Measurements from ENCODE around the gene C14orf119. TPM values are rescaled to one million over a fixed set of nuclear protein-coding genes. Genes with fewer than 3 reads are reported as not detected.

C14orf119 gene
- total RNA-seq, 1 experiment from 2014 or later: 39.6 TPM

GRCh38 chr14:23091294-23092225, 3.7 kb upstream of the C14orf119 start:
- TF ChIP-seq CTCF (IDR thresholded peaks at IDR 0.05; ENCODE audit: unreplicated experiment): no peak
- intact Hi-C loops (cut with micrococcal nuclease): no loop called here
- ChIA-PET CTCF (interaction anchor here (0.6 to 8.9 kb wide), 13 partner anchors 14 to 209 kb away, joined by 3 to 105 read pairs (median 3); partner anchors contain the start of gene CDH24), POLR2A (interaction anchor here (0.6 to 1.2 kb wide), 7 partner anchors 10 to 58 kb away, joined by 3 to 5 read pairs (median 3); no protein-coding TSS in a partner anchor)
- no TSS peak for BruUV-seq (replicated peaks)
- Mint-ChIP-seq H3K4me1 (ENCODE audit: insufficient read depth, unreplicated experiment) (peaks cover 16% of the 10 kb centered on the region), H3K9me3 (ENCODE audit: unreplicated experiment) (no peaks in the 10 kb centered on the region), H3K36me3 (ENCODE audit: insufficient read depth, unreplicated experiment) (peaks cover 59% of the 10 kb centered on the region), H3K27ac (ENCODE audit: low read depth, unreplicated experiment) (no peak overlapping the region), H3K27me3 (ENCODE audit: insufficient read depth, unreplicated experiment) (no peaks in the 10 kb centered on the region), H3K4me3 (ENCODE audit: unreplicated experiment) (no peak overlapping the region)
- DNase-seq (ENCODE audit: unreplicated experiment): no peak

- POLR2A ChIA-PET: no interaction called here
- TF ChIP-seq CTCF (IDR thresholded peaks at IDR 0.05; ENCODE audit: unreplicated experiment): no peak
- intact Hi-C loops (cut with micrococcal nuclease): no loop called here
- H3K9me3 Mint-ChIP-seq (ENCODE audit: unreplicated experiment): no peaks in the 10 kb centered on the region
- BruUV-seq (replicated peaks): no TSS peak
- CTCF ChIA-PET: interaction anchor here (0.5 to 8.9 kb wide), 3 partner anchors 15 to 109 kb away, joined by 4 to 105 read pairs (median 22); no protein-coding TSS in a partner anchor
- DNase-seq (ENCODE audit: unreplicated experiment): no peak
- H3K4me3 Mint-ChIP-seq (ENCODE audit: unreplicated experiment): no peak overlapping the region
- H3K27ac Mint-ChIP-seq (ENCODE audit: low read depth, unreplicated experiment): no peak overlapping the region
- H3K36me3 Mint-ChIP-seq (ENCODE audit: insufficient read depth, unreplicated experiment): peaks cover 60% of the 10 kb centered on the region
- no peaks in the 10 kb centered on the region for H3K27me3 Mint-ChIP-seq (ENCODE audit: insufficient read depth, unreplicated experiment)
- H3K4me1 Mint-ChIP-seq (ENCODE audit: insufficient read depth, unreplicated experiment): peaks cover 21% of the 10 kb centered on the region
These were observed 2.2 kb upstream of the C14orf119 start for GRCh38 chr14:23093104-23093503.

- BruUV-seq (replicated peaks): no TSS peak
- peaks cover 21% of the 10 kb centered on the region for H3K4me1 Mint-ChIP-seq (ENCODE audit: insufficient read depth, unreplicated experiment)
- H3K36me3 Mint-ChIP-seq (ENCODE audit: insufficient read depth, unreplicated experiment): peaks cover 60% of the 10 kb centered on the region
- TF ChIP-seq CTCF (IDR thresholded peaks at IDR 0.05; ENCODE audit: unreplicated experiment): no peak
- H3K9me3 Mint-ChIP-seq (ENCODE audit: unreplicated experiment): no peaks in the 10 kb centered on the region
- H3K4me3 Mint-ChIP-seq (ENCODE audit: unreplicated experiment): no peak overlapping the region
- H3K27me3 Mint-ChIP-seq (ENCODE audit: insufficient read depth, unreplicated experiment): no peaks in the 10 kb centered on the region
- H3K27ac Mint-ChIP-seq (ENCODE audit: low read depth, unreplicated experiment): no peak overlapping the region
- DNase-seq (ENCODE audit: unreplicated experiment): no peak
- CTCF ChIA-PET: interaction anchor here (0.6 to 3.7 kb wide), 12 partner anchors 10 to 469 kb away, joined by 3 to 54 read pairs (median 6); partner anchors contain the start of gene CDH24
- POLR2A ChIA-PET: interaction anchor here (0.6 to 3.8 kb wide), 9 partner anchors 10 to 449 kb away, joined by 3 to 74 read pairs (median 27); partner anchors contain the start of genes AJUBA and PPP1R3E
- intact Hi-C loops (cut with micrococcal nuclease): no loop called here
These were observed 1.8 kb upstream of the C14orf119 start for GRCh38 chr14:23093526-23093925.

Data from MCF 10A (cell line).